T-helper 1 cell treated with Interleukin-12 subunit alpha and Interleukin-12 subunit beta and Interleukin-4 antibody, amounts not matched to agents 30 ng/mL and 1 ng/mL, for 36 hours (primary cell): Measurements from ENCODE around the gene HAUS1. TPM values are rescaled to one million over a fixed set of nuclear protein-coding genes. Genes with fewer than 3 reads are reported as not detected.
"Not testable (repeated sequence)": the region's sequence is repeated elsewhere in the genome, so short reads cannot be mapped to it uniquely, and the experiment has no call there.

Experiments used
- intact Hi-C: fragments of 100-400 bp; cut with micrococcal nuclease; formaldehyde crosslinking; loops from one replicate; pipeline ENCODE4 v1.15.1; 2024
- total RNA-seq: library from RNA; stranded (reverse); gene quantifications from 2 replicates; pipeline ENCODE4 v1.2.3, GENCODE V29; 2022

Gene HAUS1
- total RNA-seq, 1 donor from 2014 or later = 39.5 TPM

DNA sequence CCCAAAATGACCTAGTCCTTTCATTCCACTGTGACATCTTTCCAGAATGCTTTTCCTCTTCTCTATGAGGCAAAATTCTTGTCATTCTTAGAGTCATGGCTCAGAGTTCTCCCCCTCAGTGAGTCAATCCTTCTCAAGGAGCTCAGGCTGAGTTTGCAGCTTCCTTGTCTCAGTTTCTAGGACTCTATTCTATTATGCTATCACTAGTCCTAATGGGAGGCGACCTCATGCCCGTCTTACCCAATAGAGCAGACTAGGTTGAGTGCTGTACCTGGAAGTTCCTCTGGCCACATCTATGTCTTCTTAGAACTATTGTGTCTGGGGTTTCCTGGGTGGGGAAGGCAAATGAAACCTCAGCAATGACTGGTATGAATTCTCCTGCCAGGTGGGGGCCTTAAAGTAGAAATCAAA, 51.5 kb downstream of the HAUS1 start:
- intact Hi-C loops = loop anchor here (1.0 to 5.0 kb wide), 7 partner anchors 7 to 762 kb away; partner anchors contain the start of genes ATP5F1A, KATNAL2 and PIAS2

DNA sequence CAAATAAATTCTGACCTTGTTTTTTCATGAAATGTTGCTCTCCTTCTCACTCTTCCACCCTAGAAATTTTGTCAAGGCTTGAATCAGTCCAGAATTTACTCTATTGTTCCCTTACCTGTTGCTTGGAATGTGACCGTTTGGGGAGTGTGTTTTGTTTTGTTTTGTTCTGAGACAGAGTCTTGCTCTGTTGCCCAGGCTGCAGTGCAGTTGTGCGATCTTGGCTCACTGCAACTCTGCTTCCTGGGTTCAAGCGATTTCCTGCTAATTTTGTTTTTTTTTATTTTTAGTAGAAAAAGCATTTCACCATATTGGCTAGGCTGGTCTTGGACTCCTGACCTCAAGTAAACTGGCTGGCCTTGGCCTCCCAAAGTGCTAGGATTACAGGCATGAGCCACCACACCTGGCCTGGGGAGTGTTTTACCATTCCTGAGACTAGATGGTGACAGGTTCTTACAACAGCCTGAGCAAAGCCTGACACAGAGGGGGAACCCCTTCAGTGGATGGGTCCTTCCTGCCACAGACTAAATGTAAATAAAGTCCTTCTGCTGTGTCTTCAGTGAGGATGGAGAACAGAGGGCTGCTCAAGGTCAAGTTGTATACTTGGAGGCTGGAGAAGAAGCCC, 52.0 kb downstream of the HAUS1 start:
- intact Hi-C loops = loop anchor here (1.0 to 5.0 kb wide), 6 partner anchors 8 to 761 kb away; partner anchors contain the start of genes ATP5F1A, KATNAL2 and PIAS2

DNA sequence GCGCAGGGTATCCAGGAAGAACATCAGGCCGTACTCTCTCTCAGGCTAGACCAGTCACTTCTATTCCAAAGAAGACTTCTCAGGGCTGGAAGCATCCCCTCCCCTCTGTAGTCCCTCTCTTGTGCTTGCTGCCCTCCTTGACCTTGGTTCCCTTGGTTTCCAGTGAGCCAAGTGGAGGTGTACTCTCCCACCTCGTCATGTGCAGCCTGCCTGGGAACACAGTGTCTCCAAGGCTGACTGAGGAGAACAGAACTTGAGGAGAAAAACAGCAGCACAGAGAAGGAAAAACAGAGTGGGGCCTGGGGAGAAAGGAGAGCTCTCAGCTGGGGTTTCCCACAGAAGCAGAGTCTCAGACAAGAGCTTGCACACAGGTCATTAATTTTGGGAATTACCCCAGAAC, 52.7 kb downstream of the HAUS1 start:
- intact Hi-C loops = loop anchor here (1.0 to 5.0 kb wide), 6 partner anchors 9 to 760 kb away; partner anchors contain the start of genes ATP5F1A, KATNAL2 and PIAS2

DNA sequence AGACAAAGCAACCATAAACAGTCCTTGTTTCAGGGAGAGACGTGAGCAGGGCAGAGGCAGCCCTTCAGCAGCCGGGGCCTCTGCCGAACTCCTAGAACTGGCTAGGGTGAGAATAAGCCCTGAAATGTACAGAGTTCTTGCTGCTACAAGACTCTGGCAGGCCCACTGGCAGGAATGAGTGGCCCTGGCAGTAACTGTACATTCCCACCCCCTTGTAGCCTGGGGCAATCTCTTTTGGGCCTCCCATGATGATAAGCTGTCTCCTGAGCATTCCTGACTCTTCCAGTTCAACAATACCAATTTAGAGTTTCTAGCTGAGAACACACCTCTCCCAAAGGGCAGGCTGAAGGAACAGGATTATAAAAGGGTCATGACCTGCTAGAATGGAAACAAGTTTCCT, 54.3 kb downstream of the HAUS1 start:
- intact Hi-C loops = loop anchor here (5.0 kb wide), 3 partner anchors 61 to 759 kb away; partner anchors contain the start of genes ATP5F1A, KATNAL2 and PIAS2

DNA sequence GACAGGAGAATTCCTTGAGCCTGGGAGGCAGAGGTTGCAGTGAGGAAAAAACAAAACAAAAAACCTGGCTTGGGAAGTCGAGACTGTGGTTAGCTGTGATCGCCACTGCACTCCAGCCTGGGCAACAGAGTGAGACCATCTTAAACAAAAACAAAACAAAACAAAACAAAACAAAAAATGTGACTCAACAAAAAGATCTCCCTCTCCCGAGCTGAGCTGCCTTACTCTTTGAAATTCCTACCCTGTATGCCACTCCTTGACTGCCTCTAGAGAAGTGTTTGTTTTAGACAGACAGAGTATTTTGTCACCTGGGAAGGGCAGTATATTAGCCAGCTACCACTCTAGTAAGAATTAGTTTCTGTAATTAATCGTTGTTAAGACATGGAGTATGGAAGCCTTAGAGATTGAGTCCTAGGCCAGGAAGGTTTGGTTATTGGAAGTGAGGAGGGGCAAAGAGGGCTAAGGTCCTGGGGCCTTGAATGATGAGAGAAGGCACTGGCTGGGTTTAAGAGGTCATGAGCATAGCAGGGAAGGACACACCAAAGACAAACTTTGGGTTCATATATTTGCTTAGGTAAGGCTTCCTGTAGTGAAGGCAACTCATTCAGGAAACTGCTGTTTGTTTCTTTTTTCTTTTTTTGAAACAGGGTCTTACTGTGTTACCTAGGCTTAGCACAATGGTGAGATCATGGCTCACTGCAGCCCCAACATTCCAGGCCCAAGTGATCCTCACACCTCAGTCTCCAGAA, 56.0 kb downstream of the HAUS1 start:
- intact Hi-C loops = loop anchor here (1.0 kb wide), 1 partner anchor 13 kb away; no protein-coding TSS in a partner anchor

DNA sequence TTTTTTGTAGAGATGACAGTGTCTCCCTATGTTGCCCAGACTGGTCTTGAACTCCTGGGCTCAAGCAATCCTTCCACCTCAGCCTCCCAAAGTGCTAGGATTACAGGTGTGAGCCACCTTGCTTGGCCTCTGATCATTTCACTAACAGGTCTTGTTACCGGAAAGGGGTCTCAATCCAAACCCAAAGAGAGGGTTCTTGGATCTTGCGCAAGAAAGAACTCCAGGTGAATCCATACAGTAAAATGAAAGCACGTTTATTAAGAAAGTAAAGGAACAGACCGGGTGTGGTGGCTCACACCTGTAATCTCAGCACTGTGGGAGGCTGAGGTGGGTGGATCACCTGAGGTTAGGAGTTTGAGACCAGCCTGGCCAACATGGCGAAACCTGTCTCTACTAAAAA, 56.7 kb downstream of the HAUS1 start:
- intact Hi-C loops = loop anchor here (1.0 kb wide), 1 partner anchor 12 kb away; no protein-coding TSS in a partner anchor

DNA sequence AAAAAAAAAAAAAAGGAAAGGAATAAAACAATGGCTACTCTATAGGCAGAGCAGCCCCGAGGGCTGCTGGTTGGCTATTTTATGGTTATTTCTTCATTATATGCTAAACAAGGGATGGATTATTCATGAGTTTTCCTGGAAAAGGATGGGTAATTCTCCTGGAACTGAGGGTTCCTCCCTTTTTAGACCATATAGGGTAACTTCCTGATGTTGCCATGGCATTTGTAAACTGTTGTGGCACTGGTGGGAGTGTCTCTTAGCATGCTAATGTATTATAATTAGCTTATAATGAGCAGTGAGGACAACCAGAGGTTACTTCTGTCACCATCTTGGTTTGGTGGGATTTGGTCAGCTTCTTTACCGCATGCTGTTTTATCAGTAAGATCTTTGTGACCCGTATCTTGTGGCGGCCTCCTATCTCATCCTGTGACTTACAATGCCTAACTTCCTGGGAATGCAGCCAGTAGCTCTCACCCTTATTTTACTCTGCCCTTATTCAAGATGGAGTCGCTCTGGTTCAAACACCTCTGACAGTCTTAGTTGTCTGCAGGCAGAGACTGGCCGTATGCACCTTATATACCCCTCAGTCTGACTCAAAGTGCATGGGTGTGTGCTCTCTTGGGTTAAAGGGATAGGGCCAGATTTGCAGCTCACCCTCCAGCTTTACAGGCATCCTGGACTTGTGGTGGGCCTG, 57.7 kb downstream of the HAUS1 start:
- intact Hi-C loops = no loop called here

DNA sequence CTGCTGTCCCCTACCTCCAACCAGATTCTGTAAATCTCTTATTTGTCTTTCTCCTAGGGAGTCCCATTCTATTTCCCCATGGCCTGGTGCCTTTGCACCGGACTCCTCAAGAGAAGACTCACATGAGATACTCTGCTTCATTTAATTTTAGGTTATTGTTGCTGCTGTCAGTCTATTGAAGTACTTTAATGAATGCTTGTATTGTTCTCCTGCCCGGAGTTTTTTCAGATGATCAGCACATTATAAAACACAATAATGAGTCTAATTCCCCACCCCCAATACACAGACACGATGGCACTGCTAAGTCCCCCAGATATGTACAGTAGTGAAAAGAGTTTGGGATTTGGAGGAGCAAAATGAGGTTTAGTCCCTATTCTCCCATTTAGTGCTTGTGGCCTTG, 58.9 kb downstream of the HAUS1 start:
- intact Hi-C loops = no loop called here

DNA sequence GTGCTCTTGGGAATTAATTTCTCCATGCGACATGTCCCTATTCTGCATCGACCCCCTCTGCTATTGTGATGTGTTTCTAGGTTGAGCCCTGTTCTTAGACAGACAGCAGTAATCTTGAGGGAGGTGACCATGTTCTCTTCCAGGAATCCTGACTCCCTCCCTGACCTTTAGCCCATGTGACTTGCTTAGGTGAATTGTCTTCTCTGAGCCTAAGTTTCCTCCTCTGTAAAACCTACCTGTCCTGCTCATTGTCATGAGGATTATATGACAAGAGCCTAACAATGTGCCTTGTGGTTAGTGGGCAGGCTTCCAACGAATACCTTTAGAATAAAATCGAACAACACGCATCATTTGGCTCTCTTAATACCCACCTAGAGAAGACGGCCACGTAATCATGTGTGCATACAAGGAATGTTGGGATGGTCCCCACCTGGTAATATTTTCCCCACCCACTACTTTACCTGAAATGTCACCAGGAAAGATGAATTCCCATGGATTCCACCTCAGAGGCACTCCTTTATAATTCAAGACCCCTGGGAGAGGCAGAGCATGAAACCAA, 59.8 kb downstream of the HAUS1 start:
- intact Hi-C loops = no loop called here

DNA sequence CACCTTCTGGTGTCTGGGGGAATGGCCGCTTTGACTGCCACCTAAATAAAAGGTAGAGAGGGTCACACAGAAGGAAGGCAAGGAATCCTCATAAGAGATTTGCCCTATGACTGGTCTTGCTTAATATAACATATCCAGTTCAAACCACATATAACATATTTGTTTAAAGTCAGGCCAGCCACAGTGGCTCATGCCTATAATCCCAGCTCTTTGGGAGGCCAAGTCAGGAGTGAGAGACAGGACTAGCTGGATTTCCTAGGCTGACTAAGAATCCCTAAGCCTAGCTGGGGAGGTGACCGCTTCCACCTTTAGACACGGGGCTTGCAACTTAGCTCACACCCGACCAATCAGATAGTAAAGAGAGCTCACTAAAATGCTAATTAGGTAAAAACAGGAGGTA, 60.3 kb downstream of the HAUS1 start:
- intact Hi-C loops = not testable (repeated sequence)

DNA sequence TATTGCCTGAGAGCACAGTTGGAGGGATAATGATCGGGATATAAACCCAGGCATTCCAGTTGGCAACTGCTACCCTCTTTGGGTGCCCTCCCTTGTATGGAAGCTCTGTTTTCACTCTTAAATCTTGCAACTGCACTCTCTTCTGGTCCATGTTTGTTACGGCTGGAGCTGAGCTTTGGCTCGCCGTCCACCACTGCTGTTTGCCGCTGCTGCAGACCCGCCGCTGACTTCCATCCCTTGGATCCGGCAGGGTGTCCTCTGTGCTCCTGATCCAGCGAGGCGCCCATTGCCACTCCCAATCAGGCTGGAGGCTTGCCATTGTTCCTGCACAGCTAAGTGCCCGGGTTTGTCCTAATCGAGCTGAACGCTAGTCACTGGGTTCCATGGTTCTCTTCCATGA, 60.7 kb downstream of the HAUS1 start:
- intact Hi-C loops = no loop called here

DNA sequence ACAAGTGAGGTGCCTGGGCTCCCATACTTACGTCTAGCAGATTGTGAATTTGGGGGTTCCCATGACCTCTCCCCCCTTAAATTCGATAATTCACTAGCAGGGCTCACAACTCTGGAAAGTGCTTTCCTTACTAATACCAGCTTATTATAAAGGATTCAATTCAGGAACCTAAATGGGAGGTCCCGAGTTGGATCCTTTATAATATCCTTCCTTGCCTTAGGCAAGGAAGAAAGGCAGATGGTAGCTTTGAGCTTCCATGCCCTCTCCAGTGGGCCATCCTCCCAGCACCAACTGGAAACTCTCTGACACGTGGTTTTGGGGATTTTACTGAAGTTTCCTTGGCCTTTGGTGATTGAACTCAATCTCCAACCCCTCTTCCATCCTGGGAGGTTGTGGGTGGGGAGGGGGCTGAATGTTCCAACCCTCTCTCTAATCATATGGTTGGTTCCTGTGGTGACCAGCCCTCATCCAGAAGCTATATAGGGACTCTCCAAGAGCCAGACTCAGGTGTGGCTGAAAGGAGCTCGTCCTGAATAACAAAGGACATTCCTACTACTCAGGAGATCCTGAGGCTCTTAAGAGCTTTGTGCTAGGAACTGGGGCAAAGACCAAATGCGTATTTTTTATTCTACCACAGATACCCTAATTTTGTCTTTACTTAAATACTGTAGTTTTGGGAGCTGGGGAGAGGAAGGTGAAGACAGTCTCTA, 62.2 kb downstream of the HAUS1 start:
- intact Hi-C loops = no loop called here

DNA sequence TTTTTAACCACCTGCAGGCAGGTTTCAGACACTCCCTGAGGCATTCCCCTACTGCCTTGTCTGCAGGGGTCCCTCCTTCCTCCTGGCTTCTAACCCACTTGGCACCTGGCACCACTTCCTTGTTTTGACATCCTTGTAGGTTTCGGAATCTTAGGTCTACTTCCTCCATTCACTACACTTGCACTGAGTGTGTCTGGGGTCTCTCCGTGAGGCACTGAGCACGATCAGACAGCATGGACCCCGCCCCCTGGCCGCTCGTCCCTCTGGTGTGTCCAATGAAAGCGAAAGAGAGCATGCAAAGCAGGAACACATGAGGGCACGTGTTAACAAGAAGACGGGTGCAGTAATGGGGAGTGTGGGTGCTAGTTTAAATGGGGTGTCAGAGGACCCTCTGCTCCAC, 63.8 kb downstream of the HAUS1 start:
- intact Hi-C loops = loop anchor here (1.0 kb wide), 1 partner anchor 12 kb away; no protein-coding TSS in a partner anchor

DNA sequence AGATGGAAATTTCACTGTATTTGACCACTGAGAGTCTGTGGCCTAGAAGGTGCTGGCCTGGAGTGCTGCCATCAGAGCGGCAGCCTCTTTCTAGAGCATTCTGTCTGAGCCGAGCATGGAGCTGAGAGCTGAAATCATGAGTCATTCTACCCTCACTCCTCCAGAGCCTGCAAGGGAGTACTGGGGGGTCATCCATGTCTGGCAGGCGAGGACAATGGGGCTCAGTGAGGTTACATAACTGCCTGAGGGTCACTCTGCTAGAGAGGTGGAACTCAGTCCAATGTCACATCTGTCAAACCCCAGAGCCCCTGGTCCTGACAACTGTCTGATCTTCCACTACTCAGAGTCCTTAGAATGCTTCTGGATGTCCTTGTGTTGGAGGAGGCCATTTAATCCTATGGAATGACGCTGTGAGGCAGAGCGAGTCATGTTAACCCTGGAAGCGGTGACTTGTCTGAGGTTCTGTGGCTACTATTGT, 65.3 kb downstream of the HAUS1 start:
- intact Hi-C loops = no loop called here

DNA sequence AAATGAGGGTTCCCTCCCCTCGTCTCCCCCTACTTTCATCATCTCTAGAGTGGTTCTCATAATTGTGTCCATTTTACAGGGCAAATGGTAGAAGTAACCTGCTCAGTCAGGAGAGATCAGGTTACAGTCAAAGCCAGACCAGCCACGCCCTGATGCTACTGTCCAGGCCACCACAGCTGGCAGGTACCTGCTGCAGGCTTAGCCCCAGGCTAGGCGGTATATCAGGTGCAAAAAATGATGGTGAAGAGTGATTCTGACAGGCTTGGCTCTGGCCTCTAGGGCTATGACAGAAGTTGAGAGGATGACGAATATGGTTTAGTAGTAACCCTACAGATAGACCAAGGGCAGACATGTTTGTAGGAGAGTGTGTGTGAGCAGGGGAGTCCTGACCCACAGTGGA, 67.1 kb downstream of the HAUS1 start:
- intact Hi-C loops = loop anchor here (5.0 kb wide), 1 partner anchor 111 kb away; no protein-coding TSS in a partner anchor

DNA sequence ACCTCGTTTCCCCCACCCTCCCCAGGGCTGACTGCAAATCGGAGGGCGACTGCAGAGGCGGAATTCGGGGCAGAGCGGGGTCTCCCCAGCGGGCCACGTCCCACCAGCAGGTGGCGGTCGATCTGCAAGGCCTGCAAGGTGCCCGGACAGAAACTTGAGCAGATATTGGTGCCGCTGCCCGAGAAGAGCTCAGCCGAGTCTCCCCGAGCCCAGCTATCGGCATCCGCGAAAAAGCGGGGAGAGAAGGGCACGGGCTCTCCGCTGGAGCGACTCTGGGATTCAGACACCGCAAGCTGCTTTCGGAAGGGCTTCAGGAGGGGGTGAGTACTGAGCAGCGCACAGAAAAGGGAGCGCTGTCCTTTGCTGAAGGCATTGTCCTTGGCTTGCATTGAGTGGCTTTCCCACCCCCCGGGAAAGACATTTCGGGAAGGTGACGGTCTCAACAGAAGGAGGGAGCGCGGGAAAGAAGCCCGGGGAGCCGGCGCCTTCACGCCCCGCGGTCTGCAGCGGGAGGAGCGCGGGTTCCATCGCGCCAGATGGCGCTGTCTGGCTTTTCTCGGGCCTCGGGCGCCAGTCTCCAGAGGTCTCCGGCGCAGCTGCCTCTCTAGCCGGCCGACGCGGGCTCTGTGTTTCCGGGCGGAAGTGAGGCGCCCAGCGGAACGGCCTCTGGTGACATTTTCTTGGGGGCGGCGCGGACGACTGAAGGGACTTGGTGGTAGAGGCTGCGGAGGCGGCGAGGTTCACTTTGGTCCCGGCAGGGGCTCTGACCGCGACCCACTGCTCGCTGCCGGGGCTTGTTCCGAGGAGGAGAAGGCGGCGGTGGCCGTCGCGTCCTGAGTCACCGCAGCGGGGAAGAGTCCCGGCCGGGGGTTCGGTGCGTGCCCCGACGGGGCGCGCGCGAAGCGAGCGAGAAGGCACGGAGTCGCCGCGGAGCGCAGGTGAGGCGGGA, 69.5 kb downstream of the HAUS1 start:
- intact Hi-C loops = loop anchor here (1.0 to 5.0 kb wide), 13 partner anchors 13 to 743 kb away; partner anchors contain the start of genes HAUS1, KATNAL2 and PIAS2

DNA sequence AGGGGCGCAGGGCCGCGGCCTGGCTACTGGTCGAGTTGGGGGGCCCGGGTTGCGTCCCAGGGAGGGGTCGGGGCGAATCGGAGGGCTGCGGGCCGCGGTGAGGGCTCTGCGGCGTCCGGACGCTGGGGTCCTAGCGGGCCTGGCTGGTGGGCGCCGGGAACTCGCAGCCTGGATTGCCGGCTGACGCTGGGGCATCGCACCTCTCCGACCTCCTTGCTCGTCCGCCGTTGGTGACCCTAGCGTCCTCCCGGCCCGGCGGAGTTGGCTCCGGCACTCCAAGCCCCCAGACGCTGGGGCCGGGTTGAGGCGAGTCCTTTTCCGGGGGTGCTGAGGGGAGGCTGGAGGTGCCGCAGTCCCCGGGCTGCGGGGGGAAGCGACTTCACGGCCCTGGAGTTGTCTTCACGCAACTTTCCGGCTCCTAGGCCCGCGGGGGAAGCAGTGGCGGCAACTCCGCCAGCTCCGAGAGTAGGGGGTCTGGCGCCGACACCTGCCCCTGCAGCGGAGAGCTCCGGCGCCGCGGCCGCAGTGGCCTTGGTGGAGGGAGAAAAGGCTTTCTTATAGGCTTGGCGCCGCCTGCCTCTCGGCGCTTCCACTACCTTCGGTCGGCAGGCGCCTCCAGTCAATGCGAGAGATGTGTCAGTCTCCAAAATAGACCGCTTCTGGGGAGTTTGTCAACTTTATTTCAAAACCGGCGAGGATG, 70.3 kb downstream of the HAUS1 start:
- intact Hi-C loops = loop anchor here (1.0 to 5.0 kb wide), 7 partner anchors 18 to 742 kb away; partner anchors contain the start of genes HAUS1, KATNAL2 and PIAS2

DNA sequence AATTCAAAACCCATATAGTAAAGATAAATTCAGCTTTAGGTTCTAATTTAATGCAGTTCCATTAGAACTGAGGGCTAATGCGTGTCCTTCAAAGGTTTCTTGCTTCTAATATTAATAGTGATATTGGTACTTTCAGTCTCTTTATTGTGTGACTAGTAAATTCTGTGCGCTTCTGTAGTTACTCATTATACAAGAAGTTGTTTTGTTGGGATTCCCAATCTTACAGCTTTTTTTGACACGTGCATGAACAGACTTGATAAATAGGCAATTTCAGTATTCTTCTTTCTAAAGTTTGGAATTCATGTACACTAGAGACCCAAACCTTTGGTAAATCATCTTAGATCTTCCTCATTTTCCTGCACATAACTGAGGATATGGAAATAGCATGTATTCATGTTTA, 71.8 kb downstream of the HAUS1 start:
- intact Hi-C loops = no loop called here
